NCI-H748 (cell line): ENCODE results near the gene CAMK4.

Experiments used
- DNase-seq: peaks from one replicate; lab custom pipeline; 2025; ENCODE audit not compliant: unreplicated experiment; lab: John Stamatoyannopoulos, UW

CAMK4 gene

GRCh38 chr5:111223787-111224560, at the start of gene CAMK4:
Gene CAMK4 (plus strand): TSS chr5:111224384. CDS start chr5:111224484, 100 bp downstream.
- DNase-seq, result peak; percentile 89

GRCh38 chr5:111183064-111183463, 41.1 kb upstream of the CAMK4 start:
- no peak for DNase-seq

- DNase-seq, result no peak
Observed at GRCh38 chr5:111187079-111187478, 37.1 kb upstream of the CAMK4 start.

GRCh38 chr5:111194053-111194452, 30.1 kb upstream of the CAMK4 start:
- DNase-seq, result no peak

GRCh38 chr5:111194925-111195324, 29.3 kb upstream of the CAMK4 start:
- DNase-seq, result no peak

GRCh38 chr5:111197523-111197922, 26.7 kb upstream of the CAMK4 start:
- DNase-seq, result peak; percentile 43

DNA sequence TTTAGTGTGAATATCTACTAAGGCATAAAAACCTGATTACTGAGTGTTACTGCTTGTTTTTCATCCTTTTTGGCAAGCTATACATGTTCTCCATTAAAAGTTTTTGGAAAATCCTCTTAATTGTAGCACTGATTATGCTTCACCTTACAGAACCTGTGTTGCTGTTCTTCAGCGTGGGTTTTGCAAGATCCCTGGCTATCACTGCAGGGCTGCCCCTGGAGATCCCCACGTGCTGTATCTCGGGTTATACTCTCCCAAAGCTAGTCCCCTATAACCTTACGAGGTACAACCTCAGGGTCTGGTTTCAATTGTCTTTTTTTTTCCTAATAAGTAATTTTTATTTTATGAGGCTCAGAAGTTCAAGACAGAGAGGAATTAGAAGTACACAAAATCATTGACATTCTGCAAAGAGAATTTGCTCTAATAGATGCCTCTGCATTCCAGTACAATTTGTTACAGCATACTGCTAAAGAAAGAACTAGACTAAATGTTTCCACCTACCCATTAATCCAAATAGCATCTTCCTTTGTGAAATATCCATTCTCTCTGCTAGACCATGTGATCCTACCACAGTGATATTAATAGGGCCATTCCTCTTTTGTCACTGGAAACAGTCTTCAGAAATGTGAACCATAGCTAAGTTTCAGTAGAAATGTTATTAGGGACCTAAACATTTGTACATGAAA, 25.8 kb upstream of the CAMK4 start:
- DNase-seq, result no peak

- DNase-seq, result no peak
Observed at GRCh38 chr5:111200828-111201227, 23.4 kb upstream of the CAMK4 start.

DNA sequence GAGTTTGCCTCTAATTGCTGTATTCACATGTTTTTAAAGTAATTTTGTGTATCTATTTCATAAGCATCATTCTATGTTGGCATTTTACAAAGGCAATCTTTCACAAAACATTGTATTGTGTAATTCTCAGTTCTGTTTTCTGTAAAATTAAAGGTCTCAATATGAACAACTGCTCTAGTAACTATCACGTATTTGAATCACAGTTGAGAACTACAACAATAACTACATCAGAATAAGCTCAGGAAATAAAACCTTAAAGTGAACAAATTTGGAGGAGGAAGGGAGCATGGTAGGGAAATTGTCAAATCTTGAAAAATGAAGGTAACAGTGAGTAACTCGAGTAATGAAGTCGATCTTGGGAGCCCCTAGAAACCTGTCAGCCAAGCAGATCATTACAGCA, 22.5 kb upstream of the CAMK4 start:
- no peak for DNase-seq

DNA sequence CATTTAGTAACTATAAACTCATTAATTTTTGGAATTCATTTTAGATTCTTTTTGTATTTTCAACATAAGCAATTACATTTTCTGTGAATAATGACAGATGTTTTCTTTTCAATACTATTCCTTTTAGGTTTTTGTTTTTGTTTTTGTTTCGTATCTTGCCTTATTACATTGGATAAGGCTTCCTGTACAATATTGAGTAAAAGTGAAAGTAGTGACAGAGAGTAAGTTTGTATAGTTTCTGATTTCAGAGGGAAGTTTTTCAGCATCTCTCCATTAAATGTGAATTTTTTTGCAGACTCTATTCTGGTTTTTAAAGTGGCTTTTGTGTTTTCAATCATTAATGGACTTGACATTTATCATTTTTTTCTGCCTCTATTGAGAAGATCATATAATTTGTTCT, 12.8 kb upstream of the CAMK4 start:
- DNase-seq, result no peak

DNA sequence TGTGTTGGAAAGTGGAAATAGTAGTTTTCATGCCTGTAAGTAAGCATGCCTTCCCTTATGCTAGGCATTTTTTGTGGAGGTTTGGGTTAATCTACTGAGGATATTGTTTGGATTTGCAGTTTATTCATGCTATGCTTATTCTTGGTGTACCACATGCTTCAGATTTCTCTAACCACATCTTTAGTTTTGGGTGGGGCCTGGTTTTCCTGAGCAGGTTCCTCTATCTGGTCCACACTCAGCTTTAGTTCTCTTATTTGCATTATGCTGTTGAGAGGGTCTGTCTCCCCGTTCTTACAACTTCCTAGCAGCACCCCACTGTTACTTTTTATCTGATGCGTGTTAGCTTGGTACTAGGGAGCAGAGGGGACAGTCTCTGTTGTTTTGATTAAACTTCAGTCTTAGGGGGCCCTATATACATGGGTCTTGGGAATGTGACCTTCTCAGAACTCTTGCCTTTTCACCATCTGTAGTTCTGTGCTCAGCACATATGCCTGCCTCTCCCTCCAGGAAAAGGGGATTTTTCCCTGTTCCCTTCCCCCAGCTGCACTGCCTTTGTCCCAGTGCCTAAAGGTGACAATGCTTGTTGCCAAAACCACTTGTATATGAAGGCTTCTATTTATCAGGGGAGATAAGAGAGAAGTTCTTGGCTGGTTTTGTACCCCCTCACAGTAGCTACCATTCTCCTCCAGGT, 10.0 kb upstream of the CAMK4 start:
- DNase-seq, result no peak

DNA sequence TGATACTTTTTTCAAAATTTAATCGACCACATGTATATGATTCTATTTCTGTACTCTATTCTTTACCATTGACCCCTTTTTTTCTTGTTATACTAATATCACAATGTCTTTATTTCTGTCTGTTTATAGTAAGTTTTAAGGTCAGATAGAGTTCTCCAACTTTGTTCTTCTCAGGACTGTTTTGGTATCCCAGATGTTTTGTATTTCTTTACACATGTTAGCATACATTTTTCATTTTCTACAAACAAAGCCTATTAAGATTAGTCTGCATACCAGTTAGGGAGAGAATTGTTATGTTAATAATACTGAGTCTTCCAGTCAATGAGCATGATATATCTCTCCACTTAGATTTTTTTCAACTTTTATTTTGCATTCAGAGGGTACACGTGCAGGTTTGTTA, 8.2 kb upstream of the CAMK4 start:
- no peak for DNase-seq

GRCh38 chr5:111221139-111221538, 3.0 kb upstream of the CAMK4 start:
- DNase-seq, result no peak

DNA sequence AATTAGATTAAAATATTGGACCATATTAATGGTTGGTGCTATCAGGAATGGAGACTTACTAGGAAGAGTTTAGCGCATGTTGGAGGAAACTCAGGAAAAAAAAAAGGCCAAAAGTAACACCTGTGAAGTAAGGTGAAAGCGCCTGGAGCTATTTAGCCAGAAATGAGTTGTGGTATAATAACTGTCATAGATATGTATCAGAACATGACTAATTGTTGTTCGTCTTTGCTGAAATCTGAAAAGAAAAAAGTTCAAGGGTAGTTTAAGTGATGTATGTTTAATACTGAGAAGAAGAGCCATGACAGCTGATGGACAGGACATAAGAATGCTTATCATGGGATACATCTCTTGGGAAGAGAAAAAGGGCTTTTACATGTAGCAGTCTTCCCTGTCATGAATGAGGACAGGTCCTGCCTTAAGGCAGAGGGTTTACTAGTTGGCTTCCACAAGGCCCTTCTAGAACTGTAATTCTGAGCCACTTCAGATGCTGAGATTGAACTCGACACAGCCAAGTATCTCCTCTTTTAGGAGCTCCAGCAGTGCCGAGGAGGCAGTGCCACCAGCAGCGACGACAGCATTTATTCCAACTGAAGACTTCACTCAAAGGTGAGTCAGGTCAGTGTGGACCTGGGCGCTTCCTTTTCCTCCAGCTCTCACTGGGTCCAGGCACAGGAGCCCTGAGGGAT, 940 bp upstream of the CAMK4 start:
- DNase-seq, result no peak

DNA sequence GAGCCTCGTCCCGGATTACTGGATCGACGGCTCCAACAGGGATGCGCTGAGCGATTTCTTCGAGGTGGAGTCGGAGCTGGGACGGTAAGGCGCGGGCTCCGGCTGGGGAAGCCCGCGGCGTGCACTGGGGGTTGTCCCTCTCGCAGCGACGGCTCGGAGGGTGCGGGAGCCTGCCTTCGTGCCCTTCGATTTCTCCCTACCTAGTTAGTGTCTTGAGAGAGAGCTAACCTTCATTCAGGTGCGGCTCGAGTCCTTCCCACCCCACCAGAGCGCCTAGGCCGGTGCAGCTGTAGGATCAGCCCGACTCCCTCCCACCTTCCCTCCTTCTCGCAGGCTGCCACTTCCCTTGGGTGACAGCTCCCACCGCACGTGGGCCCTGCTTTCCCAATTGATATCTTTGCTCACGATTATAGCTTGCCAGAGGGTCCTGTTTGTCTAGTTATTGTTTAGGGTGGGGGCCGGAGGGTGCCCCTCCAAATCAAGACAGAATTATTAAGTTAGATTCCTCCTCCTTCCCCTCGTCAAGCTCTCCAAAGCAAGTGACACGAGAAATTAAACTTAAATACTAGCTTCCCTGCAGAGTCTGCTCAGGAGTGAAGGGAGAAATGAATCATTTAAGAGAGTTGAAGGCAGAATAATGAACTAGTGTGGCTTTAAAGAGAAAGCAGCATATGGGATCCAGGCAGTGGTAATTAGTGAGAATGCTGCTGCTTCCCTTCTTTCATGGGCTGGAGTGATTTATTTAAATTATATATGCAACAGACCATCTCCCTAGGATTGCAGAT, 569 bp downstream of the CAMK4 start:
- peak; percentile 58 for DNase-seq

- no peak for DNase-seq
Observed at GRCh38 chr5:111225926-111226325, 1.7 kb downstream of the CAMK4 start.

GRCh38 chr5:111226556-111226955, 2.4 kb downstream of the CAMK4 start:
- DNase-seq, result no peak

- DNase-seq, result no peak
Observed at GRCh38 chr5:111227226-111227782, 3.1 kb downstream of the CAMK4 start.

DNA sequence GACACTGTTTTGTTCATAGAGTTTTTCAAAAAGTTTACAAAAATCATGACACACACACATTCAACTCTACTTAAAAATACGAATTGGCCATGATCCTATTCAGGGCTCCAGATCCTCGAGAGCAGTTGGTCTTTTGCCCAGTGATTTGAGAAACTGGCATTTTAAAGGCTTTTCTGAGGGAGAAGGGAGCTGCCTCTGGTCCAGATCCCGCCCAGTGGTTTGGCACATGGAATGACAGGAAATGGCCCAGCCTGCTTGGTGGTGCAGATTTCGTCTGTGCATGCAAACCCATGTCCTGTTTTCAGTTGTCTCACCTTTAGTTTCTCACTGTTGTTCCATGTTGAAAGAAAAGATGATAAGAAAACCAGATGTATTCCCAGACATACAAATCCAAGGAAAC, 3.6 kb downstream of the CAMK4 start:
- DNase-seq, result no peak

DNA sequence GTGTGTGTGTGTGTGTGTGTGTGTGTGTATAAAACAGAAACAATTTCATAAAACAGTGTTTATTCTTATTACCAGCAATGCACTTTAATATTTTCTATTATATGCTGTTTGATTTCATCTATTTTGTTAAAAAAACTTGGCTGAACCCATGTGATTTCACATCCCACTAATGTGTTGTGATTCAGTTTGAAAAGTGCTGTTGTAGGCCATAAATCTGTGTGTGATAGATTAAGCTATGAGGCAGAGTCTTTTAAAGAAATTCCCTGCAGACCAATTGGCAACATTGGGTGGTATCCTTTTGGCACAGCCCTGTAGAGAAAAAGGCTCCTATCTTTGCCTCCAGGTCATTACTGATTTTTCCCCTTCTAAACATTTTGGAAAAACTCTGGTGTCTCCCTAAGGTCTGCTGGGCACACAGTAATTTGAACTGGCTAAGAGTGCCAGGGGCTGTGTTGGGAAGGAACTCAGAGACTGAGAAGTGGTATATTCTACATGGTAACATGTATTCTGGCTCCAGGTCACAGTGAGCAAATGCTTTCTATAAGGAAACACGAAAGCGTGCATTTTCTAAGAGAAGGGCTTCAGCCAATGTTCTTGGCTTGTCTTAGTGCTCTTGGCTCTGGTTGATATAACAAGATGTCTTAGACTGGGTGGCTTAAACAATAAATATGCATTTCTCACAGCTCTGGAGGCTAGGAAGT, 4.5 kb downstream of the CAMK4 start:
- no peak for DNase-seq
